WTC11 (cell line): ENCODE measurements around the gene GNS. TPM values are rescaled to one million over a fixed set of nuclear protein-coding genes. Genes with fewer than 3 reads are reported as not detected.

Experiments used
- ATAC-seq: fragments of 200-7000 bp; cut with Tn5 transposase; 2 replicates; pipeline ENCODE4 v1.10.0; 2021; ENCODE audit warnings: mild to moderate bottlenecking, moderate library complexity
- CTCF ChIA-PET: fragments of 300-600 bp; sonication (Branson Sonifier 250); formaldehyde crosslinking; loops from one replicate; lab custom pipeline; 2021; ENCODE audit warnings: antibody characterized with exemption; lab: Charles Lee
- POLR2A ChIA-PET: fragments of 350-600 bp; sonication (Branson Sonifier 250); formaldehyde crosslinking; loops from one replicate; lab custom pipeline; 2021; ENCODE audit warnings: antibody characterized with exemption; lab: Charles Lee
- DNase-seq: peaks from one replicate; pipeline ENCODE4 v3.0.0; 2021; ENCODE audit warnings: low spot score
- H3K27ac Mint-ChIP-seq: 2 replicates; pipeline ENCODE4 v1.8.0; 2021; ENCODE audit warnings: mixed read lengths
- H3K27me3 Mint-ChIP-seq: 2 replicates; pipeline ENCODE4 v1.8.0; 2021; ENCODE audit warnings: low read depth, mild to moderate bottlenecking, moderate library complexity, mixed read lengths
- H3K36me3 Mint-ChIP-seq: 2 replicates; pipeline ENCODE4 v1.8.0; 2021; ENCODE audit warnings: mixed read lengths
- H3K4me1 Mint-ChIP-seq: 2 replicates; pipeline ENCODE4 v1.8.0; 2022; ENCODE audit warnings: mixed read lengths
- H3K4me3 Mint-ChIP-seq: 2 replicates; pipeline ENCODE4 v1.8.0; 2021; ENCODE audit warnings: mild to moderate bottlenecking, moderate library complexity, mixed read lengths
- H3K9me3 Mint-ChIP-seq: 2 replicates; pipeline ENCODE4 v1.8.0; 2021; ENCODE audit warnings: mixed read lengths
- AR ChIP-seq: fragments of 250-450 bp; sonication (Bioruptor Pico); IDR thresholded peaks from 2 replicates; pipeline ENCODE4 v1.9.0; 2021; ENCODE audit warnings: mild to moderate bottlenecking
- CTCF ChIP-seq: fragments of 200-600 bp; IDR thresholded peaks from 2 replicates; pipeline ENCODE4 v1.8.0; 2022; ENCODE audit warnings: antibody characterized with exemption
- ELF4 ChIP-seq: sonication (generic); formaldehyde crosslinking; IDR thresholded peaks from 2 replicates; pipeline ENCODE4 v1.8.1; 2022; ENCODE audit warnings: low read depth, mild to moderate bottlenecking, moderate library complexity, missing genetic modification reagents
- EMX1 ChIP-seq: fragments of 250-450 bp; sonication (Bioruptor Pico); IDR thresholded peaks from 2 replicates; pipeline ENCODE4 v1.8.0; 2021; ENCODE audit warnings: mild to moderate bottlenecking
- FOXJ3 ChIP-seq: sonication (generic); formaldehyde crosslinking; IDR thresholded peaks from 2 replicates; pipeline ENCODE4 v1.9.0; 2021; ENCODE audit warnings: missing genetic modification reagents, mild to moderate bottlenecking, borderline replicate concordance
- FOXP1 ChIP-seq: sonication (generic); formaldehyde crosslinking; IDR thresholded peaks from 2 replicates; pipeline ENCODE4 v1.8.0; 2022; ENCODE audit warnings: missing genetic modification reagents, mild to moderate bottlenecking, moderate library complexity, borderline replicate concordance
- IRF2 ChIP-seq: sonication (generic); formaldehyde crosslinking; IDR thresholded peaks from 2 replicates; pipeline ENCODE4 v1.8.0; 2022; ENCODE audit warnings: low read depth, missing genetic modification reagents, borderline replicate concordance
- JUN ChIP-seq: sonication (generic); formaldehyde crosslinking; IDR thresholded peaks from 2 replicates; pipeline ENCODE4 v1.8.0; 2023; ENCODE audit warnings: mild to moderate bottlenecking, missing genetic modification reagents
- KAT7 ChIP-seq: sonication (generic); formaldehyde crosslinking; IDR thresholded peaks from 2 replicates; pipeline ENCODE4 v1.8.1; 2023; ENCODE audit warnings: missing genetic modification reagents, mild to moderate bottlenecking, borderline replicate concordance
- SMAD4 ChIP-seq: sonication (generic); formaldehyde crosslinking; IDR thresholded peaks from 2 replicates; pipeline ENCODE4 v1.8.0; 2022; ENCODE audit warnings: mild to moderate bottlenecking, missing genetic modification reagents
- SP1 ChIP-seq: sonication (generic); formaldehyde crosslinking; conservative IDR thresholded peaks from 2 replicates; pipeline ENCODE4 v1.8.1; 2022; ENCODE audit warnings: missing genetic modification reagents
- TEAD1 ChIP-seq: sonication (generic); formaldehyde crosslinking; IDR thresholded peaks from 2 replicates; pipeline ENCODE4 v1.8.0; 2022; ENCODE audit warnings: mild to moderate bottlenecking, missing genetic modification reagents
- ZNF138 ChIP-seq: sonication (generic); formaldehyde crosslinking; conservative IDR thresholded peaks from 2 replicates; pipeline ENCODE4 v1.8.1; 2022; ENCODE audit warnings: mild to moderate bottlenecking, moderate library complexity, missing genetic modification reagents
- ZNF263 ChIP-seq: sonication (generic); formaldehyde crosslinking; IDR thresholded peaks from 2 replicates; pipeline ENCODE4 v1.8.1; 2022; ENCODE audit warnings: low read depth, mild to moderate bottlenecking, moderate library complexity, missing genetic modification reagents
- ZNF281 ChIP-seq: sonication (generic); formaldehyde crosslinking; IDR thresholded peaks from 2 replicates; pipeline ENCODE4 v1.8.0; 2023; ENCODE audit warnings: mild to moderate bottlenecking, missing genetic modification reagents
- ZNF317 ChIP-seq: sonication (generic); formaldehyde crosslinking; IDR thresholded peaks from 2 replicates; pipeline ENCODE4 v1.8.1; 2023; ENCODE audit warnings: low read depth, mild to moderate bottlenecking, moderate library complexity, missing genetic modification reagents, borderline replicate concordance
- ZNF671 ChIP-seq: fragments of 250-450 bp; sonication (Bioruptor Pico); IDR thresholded peaks from 2 replicates; pipeline ENCODE4 v1.8.0; 2021; ENCODE audit warnings: mild to moderate bottlenecking
- total RNA-seq: library from RNA; stranded (reverse); gene quantifications from 3 replicates; pipeline ENCODE4 v1.2.3, GENCODE V29; 2021
- TF ChIP-seq, protein P1 (sequence below): sonication (generic); formaldehyde crosslinking; IDR thresholded peaks from 2 replicates; pipeline ENCODE4 v1.8.1; 2022; ENCODE audit warnings: mild to moderate bottlenecking, moderate library complexity, missing genetic modification reagents
- TF ChIP-seq, protein P2 (sequence below): sonication (generic); formaldehyde crosslinking; IDR thresholded peaks from 2 replicates; pipeline ENCODE4 v1.8.0; 2023; ENCODE audit warnings: missing genetic modification reagents, mild to moderate bottlenecking, borderline replicate concordance

The GNS gene
- total RNA-seq, 1 experiment from 2014 or later: 24.7 TPM

DNA sequence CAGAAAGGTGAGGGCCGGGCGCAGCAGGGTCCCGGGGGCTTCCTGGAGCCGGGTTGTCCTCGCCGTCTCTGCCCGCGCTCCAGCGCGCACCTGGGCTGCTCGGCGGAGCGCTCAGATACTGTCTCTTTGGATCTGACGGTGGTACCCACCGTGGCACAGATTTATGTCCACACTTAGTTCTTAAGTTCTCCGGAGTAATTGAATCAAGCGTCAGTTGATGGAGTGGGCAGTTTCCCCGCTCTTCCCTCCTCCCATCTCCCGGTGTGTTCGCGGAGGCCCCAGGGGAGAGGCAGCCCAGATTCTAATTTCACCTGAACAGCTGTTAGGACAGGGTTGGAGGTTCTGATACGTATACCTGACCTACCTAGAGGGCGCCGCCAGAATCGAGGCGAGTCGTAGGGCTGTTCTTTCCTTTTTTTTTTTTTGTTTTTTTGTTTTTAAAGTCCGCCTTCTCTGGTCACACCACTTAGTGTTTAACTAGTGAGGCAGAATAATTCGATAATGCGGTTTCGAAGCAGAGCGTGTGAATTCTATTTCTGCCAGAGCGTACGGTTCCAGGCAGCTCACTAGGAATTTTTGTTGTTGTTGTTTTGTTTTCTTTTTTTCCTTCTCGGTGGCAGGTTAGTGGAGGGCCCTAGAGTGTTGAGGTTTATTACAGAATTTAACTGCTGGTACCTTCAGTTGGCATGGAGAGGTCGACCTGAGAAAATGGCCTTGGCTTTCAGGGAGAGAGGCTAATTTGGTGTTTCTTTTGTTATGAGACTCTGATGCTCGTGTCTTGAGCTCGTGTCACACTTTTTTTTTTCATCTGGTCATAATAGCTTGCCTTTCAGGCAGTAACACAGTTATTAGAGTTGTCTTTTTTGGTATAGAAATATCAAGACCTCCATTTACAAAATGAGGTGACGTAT, 22.3 kb upstream of the GNS start:
- ATAC-seq: peak; percentile 61
- DNase-seq: no peak
- Mint-ChIP-seq H3K4me1 (peaks cover 11% of the 10 kb centered on the region), H3K9me3 (peaks cover 3% of the 10 kb centered on the region), H3K36me3 (no peaks in the 10 kb centered on the region), H3K27ac (no peak overlapping the region), H3K27me3 (peaks cover 67% of the 10 kb centered on the region), H3K4me3 (peak overlapping the region; percentile 86)
- POLR2A ChIA-PET: no interaction called here
- CTCF ChIA-PET: interaction anchor here (0.7 to 4.0 kb wide), 8 partner anchors 11 to 394 kb away, joined by 3 to 40 read pairs (median 4); no protein-coding TSS in a partner anchor
- no peak for TF ChIP-seq ZNF317 (CRISPR knock-in tag)
- TF ChIP-seq, protein P1, sequence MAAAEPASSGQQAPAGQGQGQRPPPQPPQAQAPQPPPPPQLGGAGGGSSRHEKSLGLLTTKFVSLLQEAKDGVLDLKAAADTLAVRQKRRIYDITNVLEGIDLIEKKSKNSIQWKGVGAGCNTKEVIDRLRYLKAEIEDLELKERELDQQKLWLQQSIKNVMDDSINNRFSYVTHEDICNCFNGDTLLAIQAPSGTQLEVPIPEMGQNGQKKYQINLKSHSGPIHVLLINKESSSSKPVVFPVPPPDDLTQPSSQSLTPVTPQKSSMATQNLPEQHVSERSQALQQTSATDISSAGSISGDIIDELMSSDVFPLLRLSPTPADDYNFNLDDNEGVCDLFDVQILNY: 0 out of 2 replicates have a peak, but pooled peaks have one; percentile 9
- no peak for TF ChIP-seq EMX1 (CRISPR knock-in tag)
- TF ChIP-seq AR: no peak
- 0 out of 2 replicates have a peak, but pooled peaks have one; percentile 17 for TF ChIP-seq ZNF263

GRCh38 chr12:64780531-64781279, 21.5 kb upstream of the GNS start:
- CTCF ChIA-PET: interaction anchor here (0.8 to 4.0 kb wide), 8 partner anchors 12 to 395 kb away, joined by 3 to 40 read pairs (median 4); no protein-coding TSS in a partner anchor
- Mint-ChIP-seq H3K9me3 (peaks cover 12% of the 10 kb centered on the region), H3K27ac (no peak overlapping the region), H3K4me1 (peaks cover 11% of the 10 kb centered on the region), H3K27me3 (peaks cover 76% of the 10 kb centered on the region), H3K4me3 (peak overlapping the region; percentile 86), H3K36me3 (peaks cover 5% of the 10 kb centered on the region)
- DNase-seq (peak; percentile 53), ATAC-seq (peak; percentile 74)
- POLR2A ChIA-PET: no interaction called here
- no peak for TF ChIP-seq ZNF281 (CRISPR knock-in tag)
- TF ChIP-seq SMAD4 (CRISPR knock-in tag): no peak
- peak; percentile 34 for TF ChIP-seq TEAD1
- TF ChIP-seq SP1 (CRISPR knock-in tag): no peak
- no peak for TF ChIP-seq CTCF
- TF ChIP-seq IRF2: no peak
- TF ChIP-seq, protein P2, sequence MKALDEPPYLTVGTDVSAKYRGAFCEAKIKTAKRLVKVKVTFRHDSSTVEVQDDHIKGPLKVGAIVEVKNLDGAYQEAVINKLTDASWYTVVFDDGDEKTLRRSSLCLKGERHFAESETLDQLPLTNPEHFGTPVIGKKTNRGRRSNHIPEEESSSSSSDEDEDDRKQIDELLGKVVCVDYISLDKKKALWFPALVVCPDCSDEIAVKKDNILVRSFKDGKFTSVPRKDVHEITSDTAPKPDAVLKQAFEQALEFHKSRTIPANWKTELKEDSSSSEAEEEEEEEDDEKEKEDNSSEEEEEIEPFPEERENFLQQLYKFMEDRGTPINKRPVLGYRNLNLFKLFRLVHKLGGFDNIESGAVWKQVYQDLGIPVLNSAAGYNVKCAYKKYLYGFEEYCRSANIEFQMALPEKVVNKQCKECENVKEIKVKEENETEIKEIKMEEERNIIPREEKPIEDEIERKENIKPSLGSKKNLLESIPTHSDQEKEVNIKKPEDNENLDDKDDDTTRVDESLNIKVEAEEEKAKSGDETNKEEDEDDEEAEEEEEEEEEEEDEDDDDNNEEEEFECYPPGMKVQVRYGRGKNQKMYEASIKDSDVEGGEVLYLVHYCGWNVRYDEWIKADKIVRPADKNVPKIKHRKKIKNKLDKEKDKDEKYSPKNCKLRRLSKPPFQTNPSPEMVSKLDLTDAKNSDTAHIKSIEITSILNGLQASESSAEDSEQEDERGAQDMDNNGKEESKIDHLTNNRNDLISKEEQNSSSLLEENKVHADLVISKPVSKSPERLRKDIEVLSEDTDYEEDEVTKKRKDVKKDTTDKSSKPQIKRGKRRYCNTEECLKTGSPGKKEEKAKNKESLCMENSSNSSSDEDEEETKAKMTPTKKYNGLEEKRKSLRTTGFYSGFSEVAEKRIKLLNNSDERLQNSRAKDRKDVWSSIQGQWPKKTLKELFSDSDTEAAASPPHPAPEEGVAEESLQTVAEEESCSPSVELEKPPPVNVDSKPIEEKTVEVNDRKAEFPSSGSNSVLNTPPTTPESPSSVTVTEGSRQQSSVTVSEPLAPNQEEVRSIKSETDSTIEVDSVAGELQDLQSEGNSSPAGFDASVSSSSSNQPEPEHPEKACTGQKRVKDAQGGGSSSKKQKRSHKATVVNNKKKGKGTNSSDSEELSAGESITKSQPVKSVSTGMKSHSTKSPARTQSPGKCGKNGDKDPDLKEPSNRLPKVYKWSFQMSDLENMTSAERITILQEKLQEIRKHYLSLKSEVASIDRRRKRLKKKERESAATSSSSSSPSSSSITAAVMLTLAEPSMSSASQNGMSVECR (CRISPR knock-in tag): peak; percentile 8; the same call in 1 of the 2 replicates
- TF ChIP-seq FOXP1 (CRISPR knock-in tag): peak; percentile 10; the same call in 1 of the 2 replicates
- no peak for TF ChIP-seq ZNF671 (CRISPR knock-in tag)
- TF ChIP-seq ZNF138: 0 out of 2 replicates have a peak, but pooled peaks have one; percentile 17
- 0 out of 2 replicates have a peak, but pooled peaks have one; percentile 58 for TF ChIP-seq KAT7 (CRISPR knock-in tag)
- TF ChIP-seq ELF4 (CRISPR knock-in tag): peak; percentile 51; the same call in 1 of the 2 replicates
- no peak for TF ChIP-seq FOXJ3 (CRISPR knock-in tag)
- 0 out of 2 replicates have a peak, but pooled peaks have one; percentile 60 for TF ChIP-seq JUN (CRISPR knock-in tag)
